Measurements from ENCODE around the gene PDE8B. TPM values are rescaled to one million over a fixed set of nuclear protein-coding genes. Genes with fewer than 3 reads are reported as not detected.

The PDE8B gene
- total and polyA plus RNA-seq, 2 experiments from 2014 or later = 0.45 to 0.91 TPM

DNA sequence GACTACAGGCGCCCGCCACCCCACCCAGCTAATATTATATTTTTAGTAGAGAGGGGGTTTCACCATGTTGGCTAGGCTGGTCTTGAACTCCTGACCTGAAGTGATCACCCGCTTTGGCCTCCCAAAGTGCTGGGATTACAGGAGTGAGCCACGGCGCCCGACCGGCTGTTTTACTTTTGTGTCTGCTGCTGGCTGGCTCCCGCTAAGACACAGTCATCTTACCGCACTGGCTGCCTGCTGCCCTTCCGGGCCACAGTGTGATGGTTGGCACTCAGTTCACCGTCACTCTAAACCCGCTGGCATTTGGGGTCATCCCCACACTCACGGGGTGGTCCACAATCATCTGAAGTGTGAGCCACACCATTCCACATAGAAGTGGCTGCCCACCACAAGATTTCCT lies 188.0 kb downstream of the PDE8B start:
- Histone ChIP-seq H3K9me2 (ENCODE audit: insufficient read depth) (no peaks in the 10 kb centered on the region), H3K79me2 (replicated peaks; ENCODE audit: insufficient read depth) (no peaks in the 10 kb centered on the region), H3F3A (replicated peaks; ENCODE audit: low read depth) (no peaks in the 10 kb centered on the region), H3K27ac (ENCODE audit: low read depth) (no peak overlapping the region), H3K4me3 (no peak overlapping the region), H4K20me1 (replicated peaks; ENCODE audit: insufficient read depth) (no peaks in the 10 kb centered on the region), H3K36me3 (ENCODE audit: insufficient read depth) (no peaks in the 10 kb centered on the region), H3K27me3 (ENCODE audit: insufficient read depth) (no peaks in the 10 kb centered on the region), H3K4me2 (no peak overlapping the region), H2AFZ (no peak overlapping the region), H3K4me1 (ENCODE audit: insufficient read depth) (peaks cover 12% of the 10 kb centered on the region; the same call in 1 of the 2 replicates)
- no peaks in the 10 kb centered on the region for H3K27me3 Mint-ChIP-seq (ENCODE audit: insufficient read depth, low read depth, poor library complexity)
- DNase-seq (ENCODE audit: low spot score) (no peak), ATAC-seq (no peak)
- TF ChIP-seq, protein P1, sequence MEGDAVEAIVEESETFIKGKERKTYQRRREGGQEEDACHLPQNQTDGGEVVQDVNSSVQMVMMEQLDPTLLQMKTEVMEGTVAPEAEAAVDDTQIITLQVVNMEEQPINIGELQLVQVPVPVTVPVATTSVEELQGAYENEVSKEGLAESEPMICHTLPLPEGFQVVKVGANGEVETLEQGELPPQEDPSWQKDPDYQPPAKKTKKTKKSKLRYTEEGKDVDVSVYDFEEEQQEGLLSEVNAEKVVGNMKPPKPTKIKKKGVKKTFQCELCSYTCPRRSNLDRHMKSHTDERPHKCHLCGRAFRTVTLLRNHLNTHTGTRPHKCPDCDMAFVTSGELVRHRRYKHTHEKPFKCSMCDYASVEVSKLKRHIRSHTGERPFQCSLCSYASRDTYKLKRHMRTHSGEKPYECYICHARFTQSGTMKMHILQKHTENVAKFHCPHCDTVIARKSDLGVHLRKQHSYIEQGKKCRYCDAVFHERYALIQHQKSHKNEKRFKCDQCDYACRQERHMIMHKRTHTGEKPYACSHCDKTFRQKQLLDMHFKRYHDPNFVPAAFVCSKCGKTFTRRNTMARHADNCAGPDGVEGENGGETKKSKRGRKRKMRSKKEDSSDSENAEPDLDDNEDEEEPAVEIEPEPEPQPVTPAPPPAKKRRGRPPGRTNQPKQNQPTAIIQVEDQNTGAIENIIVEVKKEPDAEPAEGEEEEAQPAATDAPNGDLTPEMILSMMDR (conservative IDR thresholded peaks at IDR 0.05; ENCODE audit: low read depth in 2 of 2) = no peak
- TF ChIP-seq, protein P2, sequence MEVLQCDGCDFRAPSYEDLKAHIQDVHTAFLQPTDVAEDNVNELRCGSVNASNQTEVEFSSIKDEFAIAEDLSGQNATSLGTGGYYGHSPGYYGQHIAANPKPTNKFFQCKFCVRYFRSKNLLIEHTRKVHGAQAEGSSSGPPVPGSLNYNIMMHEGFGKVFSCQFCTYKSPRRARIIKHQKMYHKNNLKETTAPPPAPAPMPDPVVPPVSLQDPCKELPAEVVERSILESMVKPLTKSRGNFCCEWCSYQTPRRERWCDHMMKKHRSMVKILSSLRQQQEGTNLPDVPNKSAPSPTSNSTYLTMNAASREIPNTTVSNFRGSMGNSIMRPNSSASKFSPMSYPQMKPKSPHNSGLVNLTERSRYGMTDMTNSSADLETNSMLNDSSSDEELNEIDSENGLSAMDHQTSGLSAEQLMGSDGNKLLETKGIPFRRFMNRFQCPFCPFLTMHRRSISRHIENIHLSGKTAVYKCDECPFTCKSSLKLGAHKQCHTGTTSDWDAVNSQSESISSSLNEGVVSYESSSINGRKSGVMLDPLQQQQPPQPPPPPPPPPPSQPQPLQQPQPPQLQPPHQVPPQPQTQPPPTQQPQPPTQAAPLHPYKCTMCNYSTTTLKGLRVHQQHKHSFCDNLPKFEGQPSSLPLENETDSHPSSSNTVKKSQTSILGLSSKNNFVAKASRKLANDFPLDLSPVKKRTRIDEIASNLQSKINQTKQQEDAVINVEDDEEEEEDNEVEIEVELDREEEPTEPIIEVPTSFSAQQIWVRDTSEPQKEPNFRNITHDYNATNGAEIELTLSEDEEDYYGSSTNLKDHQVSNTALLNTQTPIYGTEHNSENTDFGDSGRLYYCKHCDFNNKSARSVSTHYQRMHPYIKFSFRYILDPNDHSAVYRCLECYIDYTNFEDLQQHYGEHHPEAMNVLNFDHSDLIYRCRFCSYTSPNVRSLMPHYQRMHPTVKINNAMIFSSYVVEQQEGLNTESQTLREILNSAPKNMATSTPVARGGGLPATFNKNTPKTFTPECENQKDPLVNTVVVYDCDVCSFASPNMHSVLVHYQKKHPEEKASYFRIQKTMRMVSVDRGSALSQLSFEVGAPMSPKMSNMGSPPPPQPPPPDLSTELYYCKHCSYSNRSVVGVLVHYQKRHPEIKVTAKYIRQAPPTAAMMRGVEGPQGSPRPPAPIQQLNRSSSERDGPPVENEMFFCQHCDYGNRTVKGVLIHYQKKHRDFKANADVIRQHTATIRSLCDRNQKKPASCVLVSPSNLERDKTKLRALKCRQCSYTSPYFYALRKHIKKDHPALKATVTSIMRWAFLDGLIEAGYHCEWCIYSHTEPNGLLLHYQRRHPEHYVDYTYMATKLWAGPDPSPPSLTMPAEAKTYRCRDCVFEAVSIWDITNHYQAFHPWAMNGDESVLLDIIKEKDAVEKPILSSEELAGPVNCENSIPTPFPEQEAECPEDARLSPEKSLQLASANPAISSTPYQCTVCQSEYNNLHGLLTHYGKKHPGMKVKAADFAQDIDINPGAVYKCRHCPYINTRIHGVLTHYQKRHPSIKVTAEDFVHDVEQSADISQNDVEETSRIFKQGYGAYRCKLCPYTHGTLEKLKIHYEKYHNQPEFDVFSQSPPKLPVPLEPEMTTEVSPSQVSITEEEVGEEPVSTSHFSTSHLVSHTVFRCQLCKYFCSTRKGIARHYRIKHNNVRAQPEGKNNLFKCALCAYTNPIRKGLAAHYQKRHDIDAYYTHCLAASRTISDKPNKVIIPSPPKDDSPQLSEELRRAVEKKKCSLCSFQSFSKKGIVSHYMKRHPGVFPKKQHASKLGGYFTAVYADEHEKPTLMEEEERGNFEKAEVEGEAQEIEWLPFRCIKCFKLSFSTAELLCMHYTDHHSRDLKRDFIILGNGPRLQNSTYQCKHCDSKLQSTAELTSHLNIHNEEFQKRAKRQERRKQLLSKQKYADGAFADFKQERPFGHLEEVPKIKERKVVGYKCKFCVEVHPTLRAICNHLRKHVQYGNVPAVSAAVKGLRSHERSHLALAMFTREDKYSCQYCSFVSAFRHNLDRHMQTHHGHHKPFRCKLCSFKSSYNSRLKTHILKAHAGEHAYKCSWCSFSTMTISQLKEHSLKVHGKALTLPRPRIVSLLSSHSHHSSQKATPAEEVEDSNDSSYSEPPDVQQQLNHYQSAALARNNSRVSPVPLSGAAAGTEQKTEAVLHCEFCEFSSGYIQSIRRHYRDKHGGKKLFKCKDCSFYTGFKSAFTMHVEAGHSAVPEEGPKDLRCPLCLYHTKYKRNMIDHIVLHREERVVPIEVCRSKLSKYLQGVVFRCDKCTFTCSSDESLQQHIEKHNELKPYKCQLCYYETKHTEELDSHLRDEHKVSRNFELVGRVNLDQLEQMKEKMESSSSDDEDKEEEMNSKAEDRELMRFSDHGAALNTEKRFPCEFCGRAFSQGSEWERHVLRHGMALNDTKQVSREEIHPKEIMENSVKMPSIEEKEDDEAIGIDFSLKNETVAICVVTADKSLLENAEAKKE (CRISPR knock-in tag; IDR thresholded peaks at IDR 0.05) = no peak
- TF ChIP-seq EZH2 (IDR thresholded peaks at IDR 0.05; ENCODE audit: low read depth, unreplicated experiment) (no peak), CREB1 (CRISPR knock-in tag; IDR thresholded peaks at IDR 0.05; ENCODE audit: low read depth) (no peak), NANOG (IDR thresholded peaks at IDR 0.05; ENCODE audit: borderline replicate concordance) (no peak), JUNB (IDR thresholded peaks at IDR 0.05; ENCODE audit: unreplicated experiment) (no peak), ZNF114 (CRISPR knock-in tag; IDR thresholded peaks at IDR 0.05) (no peak), ZNF331 (CRISPR knock-in tag; IDR thresholded peaks at IDR 0.05; ENCODE audit: low read depth) (no peak), STAT1 (IDR thresholded peaks at IDR 0.05; ENCODE audit: unreplicated experiment) (no peak), POLR2AphosphoS5 (IDR thresholded peaks at IDR 0.05; ENCODE audit: low read depth) (no peak), EZH2phosphoT487 (IDR thresholded peaks at IDR 0.05; ENCODE audit: unreplicated experiment) (no peak)
- TF ChIP-seq, protein P3, sequence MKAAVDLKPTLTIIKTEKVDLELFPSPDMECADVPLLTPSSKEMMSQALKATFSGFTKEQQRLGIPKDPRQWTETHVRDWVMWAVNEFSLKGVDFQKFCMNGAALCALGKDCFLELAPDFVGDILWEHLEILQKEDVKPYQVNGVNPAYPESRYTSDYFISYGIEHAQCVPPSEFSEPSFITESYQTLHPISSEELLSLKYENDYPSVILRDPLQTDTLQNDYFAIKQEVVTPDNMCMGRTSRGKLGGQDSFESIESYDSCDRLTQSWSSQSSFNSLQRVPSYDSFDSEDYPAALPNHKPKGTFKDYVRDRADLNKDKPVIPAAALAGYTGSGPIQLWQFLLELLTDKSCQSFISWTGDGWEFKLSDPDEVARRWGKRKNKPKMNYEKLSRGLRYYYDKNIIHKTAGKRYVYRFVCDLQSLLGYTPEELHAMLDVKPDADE (IDR thresholded peaks at IDR 0.05) = no peak
- TF ChIP-seq, protein P4, sequence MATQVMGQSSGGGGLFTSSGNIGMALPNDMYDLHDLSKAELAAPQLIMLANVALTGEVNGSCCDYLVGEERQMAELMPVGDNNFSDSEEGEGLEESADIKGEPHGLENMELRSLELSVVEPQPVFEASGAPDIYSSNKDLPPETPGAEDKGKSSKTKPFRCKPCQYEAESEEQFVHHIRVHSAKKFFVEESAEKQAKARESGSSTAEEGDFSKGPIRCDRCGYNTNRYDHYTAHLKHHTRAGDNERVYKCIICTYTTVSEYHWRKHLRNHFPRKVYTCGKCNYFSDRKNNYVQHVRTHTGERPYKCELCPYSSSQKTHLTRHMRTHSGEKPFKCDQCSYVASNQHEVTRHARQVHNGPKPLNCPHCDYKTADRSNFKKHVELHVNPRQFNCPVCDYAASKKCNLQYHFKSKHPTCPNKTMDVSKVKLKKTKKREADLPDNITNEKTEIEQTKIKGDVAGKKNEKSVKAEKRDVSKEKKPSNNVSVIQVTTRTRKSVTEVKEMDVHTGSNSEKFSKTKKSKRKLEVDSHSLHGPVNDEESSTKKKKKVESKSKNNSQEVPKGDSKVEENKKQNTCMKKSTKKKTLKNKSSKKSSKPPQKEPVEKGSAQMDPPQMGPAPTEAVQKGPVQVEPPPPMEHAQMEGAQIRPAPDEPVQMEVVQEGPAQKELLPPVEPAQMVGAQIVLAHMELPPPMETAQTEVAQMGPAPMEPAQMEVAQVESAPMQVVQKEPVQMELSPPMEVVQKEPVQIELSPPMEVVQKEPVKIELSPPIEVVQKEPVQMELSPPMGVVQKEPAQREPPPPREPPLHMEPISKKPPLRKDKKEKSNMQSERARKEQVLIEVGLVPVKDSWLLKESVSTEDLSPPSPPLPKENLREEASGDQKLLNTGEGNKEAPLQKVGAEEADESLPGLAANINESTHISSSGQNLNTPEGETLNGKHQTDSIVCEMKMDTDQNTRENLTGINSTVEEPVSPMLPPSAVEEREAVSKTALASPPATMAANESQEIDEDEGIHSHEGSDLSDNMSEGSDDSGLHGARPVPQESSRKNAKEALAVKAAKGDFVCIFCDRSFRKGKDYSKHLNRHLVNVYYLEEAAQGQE (IDR thresholded peaks at IDR 0.05; ENCODE audit: unreplicated experiment) = no peak
- H3K36me3 Mint-ChIP-seq (ENCODE audit: low read depth) = no peaks in the 10 kb centered on the region
- H3K4me1 Mint-ChIP-seq = peaks cover 7% of the 10 kb centered on the region; the same call in 2 of the 3 replicates
- H3K4me3 Mint-ChIP-seq = no peak overlapping the region
- H3K9me3 Mint-ChIP-seq = no peaks in the 10 kb centered on the region
- H3K27ac Mint-ChIP-seq = no peak overlapping the region

All from GM23338 (cell line).